Measurements from ENCODE around the gene CBFA2T3. TPM values are rescaled to one million over a fixed set of nuclear protein-coding genes. Genes with fewer than 3 reads are reported as not detected.
"Not testable (repeated sequence)": the region's sequence is repeated elsewhere in the genome, so short reads cannot be mapped to it uniquely, and the experiment has no call there.

The CBFA2T3 gene
- total RNA-seq, 1 donor from 2014 or later, result 11.1 TPM

DNA sequence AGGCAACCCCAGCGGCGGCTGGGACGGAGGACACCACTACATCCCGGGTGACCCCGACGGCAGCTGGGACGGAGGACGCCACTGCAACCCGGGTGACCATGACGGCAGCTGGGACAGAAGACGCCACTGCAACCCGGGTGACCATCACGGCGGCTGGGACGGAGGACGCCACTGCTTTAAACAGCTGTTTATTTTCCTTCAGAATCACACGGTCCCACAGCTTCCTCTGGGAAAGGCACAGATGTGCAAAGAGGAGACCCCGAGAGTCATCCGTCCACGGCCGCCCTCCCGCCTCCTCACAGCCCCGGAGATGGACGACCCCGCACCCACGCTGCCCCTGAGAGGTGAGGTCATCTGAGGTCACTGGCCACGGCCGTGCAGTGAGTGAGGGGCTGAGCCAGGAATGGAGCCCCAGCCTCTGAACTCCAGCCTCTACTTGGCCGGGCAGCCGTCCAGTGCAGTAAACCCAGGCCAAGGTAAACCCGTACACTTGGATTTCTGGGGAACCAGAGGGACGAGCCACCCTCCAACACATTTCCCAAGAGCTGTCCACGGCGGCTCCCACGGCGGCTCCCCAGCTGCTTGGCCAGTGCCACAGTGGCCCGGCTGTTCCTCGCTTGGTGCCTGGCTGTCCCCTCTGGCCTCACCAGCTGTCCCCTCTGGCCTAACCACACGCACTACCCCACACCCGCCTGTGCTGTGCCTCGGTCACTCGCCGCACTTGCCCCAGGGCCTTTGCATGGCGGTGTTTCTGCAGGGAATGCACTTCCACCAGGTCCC lies 67.4 kb downstream of the CBFA2T3 start:
- intact Hi-C loops (cut with DNase I), result no loop called here
- DNase-seq (ENCODE audit: missing footprints) (no peak), ATAC-seq (peak; percentile 29)

DNA sequence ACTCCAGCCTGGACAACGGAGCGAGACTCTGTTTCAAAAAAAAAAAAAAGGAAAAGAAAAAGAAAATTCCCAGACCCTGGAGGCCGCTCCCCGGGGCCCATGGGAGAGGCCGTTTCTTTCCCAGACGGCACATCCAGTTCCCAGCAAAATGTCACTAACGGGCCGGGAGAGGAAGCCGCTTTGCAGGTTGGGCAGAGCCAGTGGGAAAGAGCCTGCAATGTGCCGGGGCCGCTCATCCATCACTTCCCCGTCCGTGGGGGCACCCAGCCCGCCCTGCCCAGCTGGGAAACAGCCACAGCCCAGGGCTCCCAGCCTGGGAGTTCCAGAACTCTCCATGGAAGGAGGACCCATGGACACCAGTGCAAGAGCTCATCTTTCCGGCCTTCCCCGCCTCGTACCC lies 68.7 kb downstream of the CBFA2T3 start:
- ATAC-seq, result no peak
- DNase-seq (ENCODE audit: missing footprints), result no peak
- intact Hi-C loops (cut with DNase I), result no loop called here

DNA sequence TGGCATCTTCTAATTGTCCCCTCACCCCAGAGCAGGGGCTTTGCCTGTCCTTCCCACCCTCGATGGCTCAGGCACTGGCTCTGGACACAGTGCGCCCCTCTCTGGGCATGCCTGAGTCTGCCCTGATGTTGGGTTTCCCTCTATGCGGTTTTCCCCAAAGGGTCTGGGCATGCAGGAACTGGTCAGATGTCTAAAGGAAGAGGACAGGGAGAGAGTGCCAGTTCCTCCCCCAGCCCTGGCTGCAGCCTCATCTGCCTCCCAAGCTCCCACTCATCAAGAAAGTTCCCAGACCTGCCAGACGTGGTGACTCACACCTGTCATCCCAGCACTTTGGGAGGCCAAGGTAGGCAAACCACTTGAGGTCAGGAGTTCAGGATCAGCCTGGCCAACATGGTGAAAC lies 69.2 kb downstream of the CBFA2T3 start:
- DNase-seq (ENCODE audit: missing footprints), result no peak
- no peak for ATAC-seq
- intact Hi-C loops (cut with DNase I), result no loop called here

DNA sequence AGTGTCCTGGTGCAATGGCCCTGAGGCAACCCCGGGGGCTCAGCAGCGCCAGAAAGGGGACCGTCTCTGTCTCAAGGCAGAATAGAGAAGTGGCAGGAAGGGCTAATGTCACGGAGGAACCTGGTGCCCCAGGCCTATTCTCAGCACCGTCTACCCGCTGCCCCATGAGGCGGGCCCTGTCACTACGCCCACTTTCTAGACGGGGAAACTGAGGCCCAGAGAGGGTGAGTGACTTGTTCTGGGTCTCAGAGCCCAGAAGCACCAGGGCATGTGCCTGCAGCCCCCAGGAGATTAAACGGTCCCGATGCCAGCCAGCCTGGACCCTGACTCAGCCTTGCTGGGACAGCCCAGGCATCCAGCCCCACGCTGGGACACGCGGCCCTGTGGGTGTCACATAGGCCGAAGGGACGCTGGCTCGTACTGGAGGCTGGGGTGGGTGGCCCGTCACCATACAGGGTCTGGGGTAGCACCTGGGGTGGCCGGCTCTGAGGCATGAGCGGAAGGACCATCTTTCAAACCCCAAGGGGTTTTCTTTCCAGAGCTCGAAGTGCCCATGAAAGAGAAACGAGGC lies 70.4 kb downstream of the CBFA2T3 start:
- DNase-seq (ENCODE audit: missing footprints), result no peak
- intact Hi-C loops (cut with DNase I), result no loop called here
- no peak for ATAC-seq

DNA sequence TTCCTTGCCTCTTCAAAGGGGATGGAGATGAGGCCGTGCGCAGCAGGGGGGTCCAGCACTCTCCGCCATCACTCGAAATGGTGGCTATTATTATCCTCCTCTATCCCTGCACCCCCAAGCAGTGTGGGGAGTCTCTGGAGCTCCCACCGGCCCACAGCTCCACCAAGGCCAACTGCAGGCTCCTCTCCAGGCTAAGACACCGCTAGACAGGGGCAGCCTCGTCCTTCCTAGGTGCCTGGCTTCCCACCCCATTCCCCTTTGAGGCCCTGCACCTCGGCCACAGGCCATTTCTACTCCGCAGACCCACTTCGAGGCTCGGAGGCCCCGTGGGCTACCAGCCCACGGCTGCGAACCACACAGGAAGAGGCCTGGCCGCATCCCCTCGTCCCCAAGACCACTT lies 71.0 kb downstream of the CBFA2T3 start:
- ATAC-seq, result no peak
- intact Hi-C loops (cut with DNase I), result no loop called here
- DNase-seq (ENCODE audit: missing footprints), result no peak

DNA sequence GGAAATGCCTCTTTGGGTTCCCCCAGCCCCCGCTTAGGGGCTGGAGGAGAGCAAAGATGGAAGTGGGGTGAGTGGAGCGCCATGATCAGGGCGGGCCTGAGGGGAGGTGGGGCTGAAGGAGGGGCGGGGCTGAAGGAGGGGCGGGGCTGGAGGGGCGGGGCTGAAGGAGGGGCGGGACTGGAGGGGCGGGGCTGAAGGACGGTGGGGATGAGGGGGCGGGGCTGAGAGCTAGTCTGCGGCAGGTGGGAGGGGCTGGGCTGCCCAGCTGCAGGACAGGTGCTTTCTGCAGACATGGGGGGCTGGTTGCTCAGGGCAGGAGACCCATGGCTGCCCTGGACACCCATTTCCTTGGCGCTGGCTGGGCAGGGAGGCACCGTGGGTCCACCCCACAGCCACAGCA lies 71.4 kb downstream of the CBFA2T3 start:
- intact Hi-C loops (cut with DNase I), result no loop called here
- ATAC-seq (no peak), DNase-seq (ENCODE audit: missing footprints) (no peak)

DNA sequence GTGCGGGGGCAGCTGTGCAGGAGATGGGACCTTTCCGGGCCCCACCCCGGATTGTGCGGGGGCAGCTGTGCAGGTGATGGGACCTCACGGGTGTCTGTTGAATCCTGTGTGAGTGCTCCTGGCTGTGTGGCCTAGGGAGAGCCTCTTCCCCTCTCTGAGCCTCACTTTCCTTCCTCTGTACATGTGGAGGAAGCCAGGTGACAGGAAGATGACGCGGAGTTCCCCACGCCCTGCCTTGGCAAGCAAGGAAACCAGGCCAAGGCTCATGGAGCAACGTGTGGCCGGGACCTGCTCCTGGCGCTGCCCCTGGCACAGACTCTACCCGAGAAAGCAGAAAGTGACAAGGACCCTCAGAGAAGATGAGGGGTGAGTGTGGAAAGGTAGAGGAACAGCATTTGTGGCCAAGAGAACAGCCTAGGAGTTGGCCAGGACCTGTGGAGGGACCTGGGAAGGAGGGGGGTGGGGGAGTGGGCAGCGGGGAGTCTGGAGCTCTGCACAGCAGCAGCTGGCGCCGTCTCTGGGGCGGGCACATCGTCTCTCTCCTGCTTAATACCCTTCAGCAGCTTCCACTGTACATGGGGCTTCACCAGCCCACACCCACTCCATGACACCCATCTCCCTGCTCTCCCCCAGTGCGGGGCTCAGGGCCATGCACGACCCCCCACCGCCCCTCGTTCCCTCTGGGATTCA lies 72.2 kb downstream of the CBFA2T3 start:
- no peak for DNase-seq (ENCODE audit: missing footprints)
- intact Hi-C loops (cut with DNase I), result no loop called here
- no peak for ATAC-seq

DNA sequence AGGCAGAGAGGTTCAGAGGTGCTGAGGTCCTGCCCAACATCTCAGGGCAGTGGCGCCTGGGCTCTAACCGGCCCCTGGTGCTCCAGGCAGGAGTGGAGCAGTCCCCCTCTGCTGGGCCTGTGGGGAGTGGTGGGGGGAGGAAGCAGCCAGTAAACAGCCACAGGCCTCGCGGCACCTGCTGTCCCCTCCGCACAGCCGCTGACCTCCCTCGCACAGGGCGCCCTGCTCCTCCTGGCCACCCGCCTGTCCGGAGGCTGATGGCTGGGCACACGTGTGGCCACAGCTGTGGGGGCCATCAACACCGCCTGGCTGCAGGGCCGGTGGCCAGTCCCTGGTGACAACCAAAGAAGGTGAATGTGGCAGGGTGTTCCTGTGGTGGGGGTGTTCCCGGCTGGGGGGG lies 73.7 kb downstream of the CBFA2T3 start:
- ATAC-seq (no peak), DNase-seq (ENCODE audit: missing footprints) (no peak)
- intact Hi-C loops (cut with DNase I), result no loop called here

DNA sequence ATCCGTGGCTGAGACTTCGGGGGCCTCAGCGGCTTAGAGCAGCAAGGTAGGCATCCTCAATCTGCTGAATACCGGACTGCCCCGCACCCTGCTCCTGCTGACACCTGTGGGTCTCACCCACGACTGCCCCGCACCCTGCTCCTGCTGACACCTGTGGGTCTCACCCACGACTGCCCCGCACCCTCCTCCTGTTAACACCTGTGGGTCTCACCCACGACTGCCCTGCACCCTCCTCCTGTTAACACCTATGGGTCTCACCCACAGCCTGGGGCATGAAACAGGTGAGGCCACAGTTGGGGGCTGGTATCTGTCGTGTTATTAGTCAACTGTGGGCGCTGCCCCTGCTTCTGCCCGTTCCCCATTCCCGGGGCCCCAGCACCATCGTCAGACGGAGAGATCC lies 74.3 kb downstream of the CBFA2T3 start:
- DNase-seq (ENCODE audit: missing footprints) (no peak), ATAC-seq (no peak)
- intact Hi-C loops (cut with DNase I), result no loop called here

DNA sequence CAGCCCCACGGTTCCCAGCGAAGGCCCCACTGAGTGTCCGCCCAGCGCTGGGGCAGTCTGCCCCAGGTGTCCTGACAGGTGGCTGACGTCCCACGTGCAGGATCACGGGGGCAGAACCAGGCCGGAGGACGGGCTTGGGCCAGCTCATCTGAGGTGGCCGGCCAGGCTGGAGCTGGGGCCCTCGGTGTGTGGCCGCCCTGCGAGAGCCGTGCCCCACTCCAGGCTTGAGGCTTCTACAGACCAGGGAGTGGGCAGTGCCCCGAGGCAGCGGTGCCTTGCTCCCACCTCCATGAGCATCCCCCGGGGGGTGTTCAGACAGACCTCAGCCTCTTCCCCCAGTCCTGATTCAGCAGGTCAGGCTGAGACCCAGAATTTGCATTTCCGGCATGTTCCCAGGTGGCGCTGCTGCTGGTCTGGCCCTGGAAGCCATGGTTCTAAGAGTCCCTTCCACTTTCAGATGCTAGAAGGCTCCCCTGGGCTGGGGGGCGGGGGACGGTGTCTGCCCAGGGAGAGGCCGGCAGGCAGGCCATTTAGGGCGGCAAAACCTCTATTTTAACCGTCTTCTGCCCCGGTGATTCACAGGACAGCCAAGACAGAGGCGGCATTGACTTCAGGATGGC lies 75.2 kb downstream of the CBFA2T3 start:
- intact Hi-C loops (cut with DNase I), result no loop called here

DNA sequence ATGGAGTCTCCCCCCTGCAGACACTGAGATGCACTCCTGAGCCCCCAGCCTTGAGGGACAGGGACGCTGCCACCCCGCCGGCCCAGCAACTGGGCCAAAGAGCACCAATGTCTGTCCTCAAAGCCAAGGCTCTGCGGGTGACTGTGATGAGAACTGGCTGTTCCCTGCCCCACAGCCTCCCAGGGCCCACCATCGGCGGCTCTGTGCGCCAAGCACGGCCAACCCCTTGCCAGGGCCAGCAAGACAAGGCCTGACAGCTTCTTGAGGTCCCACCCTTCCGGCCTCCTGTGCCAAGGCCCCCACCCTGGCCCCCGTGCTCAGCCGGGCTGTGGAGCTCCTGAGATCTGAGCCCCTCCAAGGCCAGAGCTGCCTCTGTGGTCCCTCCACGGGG lies 76.3 kb downstream of the CBFA2T3 start:
- DNase-seq (ENCODE audit: missing footprints) (no peak), ATAC-seq (no peak)
- intact Hi-C loops (cut with DNase I), result no loop called here

More for the DNA sequence above, 75.2 kb downstream of the CBFA2T3 start:
- ATAC-seq (no peak), DNase-seq (ENCODE audit: missing footprints) (no peak)

DNA sequence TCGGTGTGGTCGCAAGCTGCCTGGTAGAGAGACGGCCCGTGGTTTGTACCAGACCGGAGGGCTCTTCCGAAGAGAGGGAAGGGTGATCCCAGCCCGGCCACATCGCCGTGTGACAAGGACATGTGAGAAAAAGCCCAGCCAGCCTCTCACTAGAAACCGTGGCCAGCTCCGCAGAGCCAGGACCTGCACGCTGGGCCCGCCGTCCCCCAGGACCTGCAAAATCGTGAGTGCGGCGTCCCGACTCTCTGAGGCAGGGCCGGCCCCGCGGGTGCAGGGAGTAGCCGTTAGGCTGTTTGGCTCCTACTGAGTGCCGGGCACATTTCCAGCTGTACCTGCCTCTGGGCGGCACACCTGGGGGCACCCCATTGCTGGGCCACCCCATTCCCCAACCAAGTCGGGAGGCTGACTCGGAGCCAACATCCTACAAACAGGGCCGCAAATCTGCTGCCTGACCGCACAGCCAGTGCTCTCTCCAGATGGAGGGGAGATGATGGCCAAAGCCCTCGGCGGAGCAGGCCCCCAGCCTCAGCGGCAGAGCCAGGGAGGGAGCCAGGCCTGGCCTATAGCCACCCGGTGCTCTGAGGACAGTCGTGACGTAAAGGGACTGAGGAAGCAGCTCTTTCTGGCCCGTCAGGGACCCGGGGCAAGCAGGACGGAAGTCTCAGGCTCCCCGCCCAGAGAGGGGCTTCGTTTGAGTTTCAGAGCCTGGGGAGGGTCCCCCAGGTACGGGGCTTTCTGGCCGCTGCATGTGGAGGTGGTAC lies 76.9 kb downstream of the CBFA2T3 start:
- no peak for DNase-seq (ENCODE audit: missing footprints)
- intact Hi-C loops (cut with DNase I), result no loop called here
- ATAC-seq, result no peak

DNA sequence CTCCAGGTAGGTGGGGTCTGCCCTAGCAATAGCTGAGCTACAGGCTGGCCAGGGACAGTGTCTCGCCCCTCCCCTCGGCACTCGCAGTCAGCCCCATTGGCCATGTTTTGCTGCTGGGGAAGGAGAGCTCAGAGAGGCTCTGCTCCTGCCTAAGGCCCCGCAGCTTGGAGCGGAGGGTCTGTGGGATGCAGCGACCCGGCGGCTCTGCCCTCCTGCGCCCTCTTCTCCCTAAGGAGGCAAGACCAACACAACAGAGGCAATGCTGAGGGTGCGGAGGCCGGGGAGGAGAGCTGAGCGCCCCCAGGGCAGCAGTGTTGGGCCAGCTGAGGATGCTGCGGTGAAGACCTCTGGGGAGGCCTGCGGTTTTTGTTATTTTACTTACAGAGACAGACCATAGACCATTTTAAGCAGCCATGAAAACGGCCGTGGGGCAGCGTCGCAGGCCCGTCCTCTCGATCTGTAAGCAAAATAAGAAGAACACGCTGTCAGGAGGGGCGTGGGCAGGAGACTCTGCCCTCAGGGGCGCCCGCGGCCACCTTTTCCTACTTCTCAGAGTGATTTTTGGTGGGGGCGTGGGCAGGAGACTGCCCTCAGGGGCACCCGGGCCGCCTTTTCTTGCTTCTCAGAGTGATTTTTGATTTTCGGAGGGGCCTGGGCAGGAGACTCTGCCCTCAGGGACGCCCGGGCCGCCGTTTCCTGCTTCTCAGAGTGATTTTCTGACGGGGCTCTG lies 79.1 kb downstream of the CBFA2T3 start:
- ATAC-seq (no peak), DNase-seq (ENCODE audit: missing footprints) (no peak)
- intact Hi-C loops (cut with DNase I), result no loop called here

DNA sequence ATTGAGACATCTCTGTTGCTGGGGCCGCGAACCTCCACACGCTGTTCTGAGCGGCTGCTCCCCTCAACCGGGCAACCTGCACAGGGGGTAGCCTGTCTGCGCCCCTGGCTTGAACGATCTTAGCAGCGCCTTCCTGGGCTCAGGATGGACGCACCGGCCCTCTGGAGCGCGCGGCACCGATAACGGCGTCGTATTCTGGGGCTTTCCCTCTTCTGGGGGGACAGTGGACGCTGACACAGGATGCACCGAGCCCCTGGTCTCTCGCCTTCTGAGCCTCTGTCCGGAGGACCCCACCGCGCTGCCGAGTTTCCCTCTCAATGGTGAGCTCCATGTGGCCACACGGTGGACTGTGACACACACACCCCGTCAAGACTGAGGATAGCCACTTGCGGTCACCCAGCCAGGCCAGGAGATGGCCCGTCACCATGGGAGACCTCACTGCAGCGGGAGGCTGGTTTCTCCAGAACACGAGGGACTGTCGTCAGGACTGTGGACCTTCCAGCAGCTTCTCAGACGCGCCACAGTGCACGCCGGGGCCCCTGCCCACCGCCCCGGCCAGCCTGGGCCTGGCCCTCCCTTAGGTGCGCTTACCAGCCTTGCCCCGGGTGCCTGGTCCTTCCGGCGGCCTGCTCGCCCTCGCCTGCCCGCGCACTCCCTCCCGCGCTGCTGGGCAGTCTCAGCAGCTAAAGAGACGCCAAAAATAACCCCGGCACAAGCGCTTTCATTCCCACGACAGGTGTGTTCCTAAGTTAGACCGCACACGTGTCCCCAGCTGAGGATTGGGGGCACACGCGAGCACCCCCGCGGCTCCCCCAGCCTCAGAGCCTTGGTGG lies 80.6 kb downstream of the CBFA2T3 start:
- no peak for DNase-seq (ENCODE audit: missing footprints)
- intact Hi-C loops (cut with DNase I), result no loop called here
- no peak for ATAC-seq

DNA sequence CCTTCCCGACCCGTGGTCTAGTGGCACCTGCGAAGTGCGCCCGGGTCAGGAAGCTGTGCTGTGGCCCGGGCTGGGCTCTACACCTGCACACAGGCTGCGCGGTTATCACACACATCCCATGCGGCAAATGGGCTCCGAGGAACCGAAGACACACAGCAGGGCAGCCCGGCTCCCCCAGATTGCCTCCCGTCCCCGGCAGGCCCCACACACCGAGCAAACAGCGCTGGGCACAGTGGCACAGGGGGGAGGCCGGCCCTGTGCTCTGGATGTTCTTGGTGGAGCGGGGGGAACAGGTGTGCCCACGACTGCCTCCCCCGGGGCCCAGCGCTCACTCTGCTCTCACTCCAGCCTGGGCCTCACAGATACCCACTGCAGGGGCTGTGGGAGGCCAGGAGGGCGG lies 81.7 kb downstream of the CBFA2T3 start:
- DNase-seq (ENCODE audit: missing footprints), result no peak
- intact Hi-C loops (cut with DNase I), result no loop called here
- ATAC-seq, result no peak

DNA sequence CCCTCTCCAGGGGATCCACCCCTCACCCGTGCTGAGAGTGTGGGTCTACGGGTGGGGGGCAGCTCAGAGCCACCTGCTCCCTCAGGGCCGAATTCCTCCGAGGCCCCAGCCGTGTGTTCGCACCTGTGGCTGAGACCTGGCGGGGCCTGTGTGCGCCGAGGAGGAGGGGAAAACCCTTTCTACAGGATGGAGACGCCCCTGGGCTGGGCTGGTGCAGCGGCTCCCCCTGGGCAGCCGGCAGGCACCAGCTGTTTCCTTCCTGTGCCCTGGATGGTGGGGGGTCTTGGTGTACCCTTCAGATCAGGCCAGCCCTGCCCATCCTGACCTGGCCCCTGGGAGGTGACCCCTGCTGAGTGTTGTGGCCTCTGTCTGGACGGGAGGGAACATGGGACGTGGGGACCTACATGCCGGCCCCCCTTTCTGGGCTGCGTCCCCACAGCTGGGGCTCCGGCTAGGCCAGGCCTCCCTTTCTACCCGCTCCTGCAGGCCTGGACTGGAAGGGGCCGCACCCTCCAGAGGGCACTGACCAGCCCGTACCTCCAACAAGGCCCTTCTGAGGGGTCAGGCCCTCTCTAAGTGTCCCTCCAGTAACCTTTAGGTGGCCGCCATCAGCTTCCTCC lies 82.2 kb downstream of the CBFA2T3 start:
- no peak for ATAC-seq
- intact Hi-C loops (cut with DNase I), result no loop called here
- no peak for DNase-seq (ENCODE audit: missing footprints)

DNA sequence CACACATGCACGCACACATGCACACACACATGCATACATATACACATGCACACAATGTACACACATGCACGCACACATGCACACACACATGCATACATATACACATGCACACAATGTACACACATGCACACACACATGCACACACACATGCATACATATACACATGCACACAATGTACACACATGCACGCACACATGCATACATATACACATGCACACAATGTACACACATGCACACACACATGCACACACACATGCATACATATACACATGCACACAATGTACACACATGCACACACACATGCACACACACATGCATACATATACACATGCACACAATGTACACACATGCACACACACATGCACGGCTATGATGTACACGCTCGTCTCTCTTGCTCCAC lies 82.7 kb downstream of the CBFA2T3 start:
- DNase-seq (ENCODE audit: missing footprints); ATAC-seq; intact Hi-C loops (cut with DNase I): not testable (repeated sequence)

All from Right ventricle myocardium inferior (tissue), 1 donor.